HG03064 (cell line): ENCODE measurements around the gene CNTN4.

Experiments used
- ATAC-seq: cut with Tn5 transposase; IDR thresholded peaks from one replicate; pipeline ENCODE4 v1.9.1; 2021; ENCODE audit warnings: low read depth; ENCODE audit not compliant: unreplicated experiment

CNTN4 gene

DNA sequence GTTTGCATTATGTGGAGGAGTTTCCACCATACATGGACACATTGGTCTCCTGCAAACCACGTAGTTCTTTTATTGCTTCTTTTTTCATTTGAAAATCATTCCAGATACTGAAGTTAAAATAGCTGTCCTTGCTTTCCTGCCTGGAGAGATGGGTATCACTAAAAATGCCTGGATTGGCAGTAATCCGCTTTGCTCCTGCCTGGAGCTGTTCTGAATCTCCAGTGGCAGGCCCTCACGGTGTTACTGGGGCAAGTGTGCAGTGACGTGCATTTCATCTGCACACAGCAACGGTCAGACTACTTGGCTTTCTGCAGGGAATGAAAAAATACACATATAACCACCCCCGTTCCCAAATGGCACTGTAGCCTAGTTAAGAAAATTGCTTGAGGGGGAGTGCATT is 738.6 kb downstream of the CNTN4 start:
- ATAC-seq: no peak

GRCh38 chr3:2837910-2838309 is 739.2 kb downstream of the CNTN4 start:
- ATAC-seq: no peak

GRCh38 chr3:2838546-2839157 is 740.0 kb downstream of the CNTN4 start:
- no peak for ATAC-seq

GRCh38 chr3:2839876-2840275 is 741.2 kb downstream of the CNTN4 start:
- ATAC-seq: no peak

DNA sequence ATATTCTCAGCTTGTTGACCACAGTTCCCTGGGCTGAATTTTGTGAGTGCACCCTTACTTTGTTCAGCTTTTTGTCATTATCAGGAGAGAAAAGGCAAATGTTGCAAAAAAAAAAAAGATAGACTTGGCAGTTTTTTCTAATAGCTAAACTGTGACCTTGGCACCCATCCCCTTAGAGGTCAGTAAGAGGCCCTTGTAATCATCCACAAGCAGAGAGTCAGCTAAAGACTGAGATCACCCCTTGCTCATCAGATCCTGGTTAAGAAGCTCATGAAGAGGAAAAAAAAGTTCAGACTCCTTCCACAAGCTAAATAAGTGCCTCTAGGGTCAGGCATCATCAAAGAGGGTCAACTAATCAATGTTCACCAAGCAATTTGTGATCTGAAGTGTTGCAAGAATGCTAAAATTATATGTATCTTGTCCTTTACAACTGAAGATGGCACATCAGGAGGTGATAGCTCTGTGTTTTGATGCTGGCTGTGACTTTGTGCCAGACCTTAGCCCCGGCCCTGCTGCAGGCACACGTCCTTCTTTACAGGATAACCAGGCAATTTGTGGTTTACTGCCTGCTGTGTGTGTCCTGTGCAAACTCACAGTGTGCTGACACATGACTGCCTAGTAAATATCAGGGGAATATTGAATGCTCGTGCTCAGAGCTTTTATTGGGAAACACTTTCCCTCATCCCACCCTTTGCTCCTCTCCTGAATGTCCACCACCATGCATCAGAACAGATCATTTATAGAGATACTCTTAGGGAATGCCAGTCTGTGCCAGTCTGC is 748.6 kb downstream of the CNTN4 start:
- ATAC-seq: no peak

- no peak for ATAC-seq
These were observed 750.4 kb downstream of the CNTN4 start for GRCh38 chr3:2849092-2849491.

DNA sequence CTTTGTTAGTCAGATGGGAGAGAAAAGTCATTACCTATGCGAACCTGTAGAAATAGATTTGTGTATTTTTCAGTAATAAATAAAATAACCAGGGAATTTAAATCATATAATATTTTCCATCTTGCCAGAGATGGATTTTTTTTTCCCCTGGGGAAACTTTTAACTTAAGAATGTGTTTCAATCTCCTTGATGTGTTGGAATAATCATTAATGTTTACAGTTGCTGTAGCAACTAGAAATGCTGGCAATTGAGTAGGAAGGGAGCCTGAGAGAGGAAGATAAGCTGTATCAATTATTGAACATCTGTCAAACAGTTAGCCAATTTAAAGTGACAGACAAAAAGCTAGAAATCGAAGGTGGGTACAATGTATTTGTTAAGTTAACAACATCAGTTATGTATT is 752.0 kb downstream of the CNTN4 start:
- ATAC-seq: no peak

GRCh38 chr3:2851361-2851760 is 752.7 kb downstream of the CNTN4 start:
- no peak for ATAC-seq

- no peak for ATAC-seq
These were observed 753.2 kb downstream of the CNTN4 start for GRCh38 chr3:2851835-2852234.

DNA sequence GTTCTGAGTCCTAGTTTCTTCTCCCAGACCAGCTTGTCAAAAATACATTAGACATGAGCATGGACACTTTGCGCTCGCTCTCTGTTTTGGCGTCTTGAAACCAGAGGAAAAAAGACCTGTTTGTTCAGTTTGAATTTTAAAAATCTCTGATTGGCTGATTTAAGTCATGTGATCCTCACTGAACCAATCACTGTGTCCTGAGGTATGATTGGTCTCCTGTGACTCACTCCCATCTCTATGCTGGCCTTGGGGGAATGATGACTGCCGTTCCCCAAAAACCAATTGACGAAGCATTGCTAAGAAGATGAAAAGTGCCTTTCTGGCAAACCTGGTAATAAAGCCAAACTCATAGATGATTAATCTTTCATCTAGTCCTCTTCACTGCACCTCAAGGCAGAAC is 755.0 kb downstream of the CNTN4 start:
- ATAC-seq: no peak

DNA sequence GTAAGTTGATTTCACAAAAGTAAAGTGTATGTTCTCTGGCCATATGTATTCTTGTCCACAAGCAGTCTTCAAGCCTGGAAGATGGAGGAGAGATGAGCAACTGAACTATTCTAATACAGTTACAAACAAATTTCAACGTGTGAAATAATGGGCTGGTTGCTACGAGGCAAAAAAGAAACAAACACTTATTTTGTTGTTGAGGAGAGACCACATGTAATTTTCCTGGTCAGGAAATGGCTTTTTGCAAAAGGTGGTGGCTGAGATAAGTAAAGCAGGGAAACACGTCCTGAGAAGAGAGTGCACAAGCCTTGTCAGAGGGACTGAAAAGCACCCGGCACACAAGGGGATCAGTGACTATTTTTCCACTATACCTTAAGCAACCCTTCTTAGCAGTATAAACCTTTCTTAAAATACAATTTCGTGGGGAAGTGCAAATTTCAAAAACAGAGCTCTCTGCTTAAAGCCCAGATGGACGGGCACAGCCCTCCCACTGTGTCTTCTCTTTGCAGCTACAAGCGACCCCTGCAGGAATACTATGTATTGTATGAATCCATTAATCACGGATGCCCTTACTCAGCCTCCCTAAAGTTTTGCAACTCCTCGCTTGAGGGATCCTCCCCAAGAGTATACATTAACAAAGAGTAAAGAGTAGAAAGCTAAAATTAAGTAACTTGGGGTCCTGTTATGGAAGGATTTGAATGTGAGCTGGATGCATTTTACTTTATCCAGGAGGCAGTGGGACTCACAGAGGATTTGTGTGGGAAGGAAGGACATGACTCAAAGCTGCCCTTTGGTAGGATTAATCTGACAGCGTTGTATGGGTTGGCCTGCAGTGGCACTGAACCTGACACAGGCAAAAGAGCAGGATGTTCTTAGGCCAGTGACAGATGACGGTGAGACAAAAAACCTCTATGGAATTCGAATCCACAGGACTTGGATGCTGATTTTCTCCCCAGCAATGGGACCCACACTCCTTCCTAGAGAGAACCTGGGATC is 757.8 kb downstream of the CNTN4 start:
- no peak for ATAC-seq

DNA sequence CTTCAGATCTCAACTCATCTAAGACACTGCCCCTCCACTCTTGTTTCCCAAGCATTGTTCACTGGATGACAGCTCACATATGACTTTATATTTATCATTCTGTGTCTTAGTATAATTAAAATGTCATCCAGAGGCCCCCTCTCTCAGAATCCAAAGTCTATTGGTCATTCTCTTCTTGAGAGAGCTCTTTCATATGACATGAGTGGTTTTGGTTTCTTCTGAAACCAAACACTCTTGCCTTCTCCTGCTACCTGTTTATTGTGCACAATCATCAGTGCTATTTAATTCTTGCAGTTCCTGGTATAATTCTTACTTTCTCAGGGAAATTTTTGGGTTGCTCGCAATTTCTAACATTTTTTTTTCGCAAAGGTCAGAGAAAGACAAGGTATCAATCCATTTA is 762.0 kb downstream of the CNTN4 start:
- no peak for ATAC-seq

- ATAC-seq: no peak
These were observed 762.5 kb downstream of the CNTN4 start for GRCh38 chr3:2861120-2861519.

GRCh38 chr3:2861920-2862319 is 763.3 kb downstream of the CNTN4 start:
- ATAC-seq: no peak

- no peak for ATAC-seq
These were observed 763.7 kb downstream of the CNTN4 start for GRCh38 chr3:2862366-2862765.

DNA sequence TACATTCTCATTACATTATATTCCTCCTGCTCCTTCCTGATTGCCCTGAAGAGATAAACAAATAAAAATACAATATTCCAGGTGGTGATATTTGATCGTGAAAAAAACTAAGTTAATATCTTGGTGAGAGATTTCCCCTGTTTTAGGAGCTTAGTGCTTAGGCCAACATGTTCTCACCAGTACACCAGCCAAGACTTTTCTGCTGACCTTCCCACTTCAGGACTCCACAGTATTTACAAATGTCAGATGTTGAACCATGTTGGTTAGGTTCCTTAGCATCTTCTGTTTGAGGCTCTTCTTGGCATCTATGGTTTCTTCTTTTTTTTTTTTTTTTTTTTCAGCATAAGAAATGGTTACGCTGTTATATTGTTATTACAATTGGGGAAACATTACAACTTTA is 764.5 kb downstream of the CNTN4 start:
- ATAC-seq: no peak

GRCh38 chr3:2869905-2870304 is 771.2 kb downstream of the CNTN4 start:
- ATAC-seq: no peak

GRCh38 chr3:2870724-2871333 is 772.2 kb downstream of the CNTN4 start:
- no peak for ATAC-seq

- ATAC-seq: no peak
These were observed 774.2 kb downstream of the CNTN4 start for GRCh38 chr3:2872884-2873283.

GRCh38 chr3:2873986-2874385 is 775.3 kb downstream of the CNTN4 start:
- ATAC-seq: no peak

GRCh38 chr3:2875699-2876098 is 777.0 kb downstream of the CNTN4 start:
- no peak for ATAC-seq
